Dedifferentiated amniotic fluid mesenchymal stem cell (primary cell): ENCODE measurements around the gene EGFL6.
A peak's percentile ranks its signal among the peaks of the same experiment; 100 is the strongest.
"Not testable (repeated sequence)": the region's sequence is repeated elsewhere in the genome, so short reads cannot be mapped to it uniquely, and the experiment has no call there.

Experiments used
- DNase-seq: peaks from one replicate; pipeline ENCODE4 v3.0.0-alpha.2; 2016; ENCODE audit errors: extremely low spot score

The EGFL6 gene

GRCh38 chrX:13652850-13653693, 83.7 kb downstream of the EGFL6 start, which contains the start of gene TCEANC:
TCEANC (plus strand) TSS chrX:13653141; CDS start chrX:13662509, 9,368 bp downstream.
- DNase-seq = peak; percentile 93

- no peak for DNase-seq
These were observed 84.7 kb downstream of the EGFL6 start for GRCh38 chrX:13654116-13654515.

GRCh38 chrX:13655674-13656073, 86.3 kb downstream of the EGFL6 start:
- DNase-seq = no peak

DNA sequence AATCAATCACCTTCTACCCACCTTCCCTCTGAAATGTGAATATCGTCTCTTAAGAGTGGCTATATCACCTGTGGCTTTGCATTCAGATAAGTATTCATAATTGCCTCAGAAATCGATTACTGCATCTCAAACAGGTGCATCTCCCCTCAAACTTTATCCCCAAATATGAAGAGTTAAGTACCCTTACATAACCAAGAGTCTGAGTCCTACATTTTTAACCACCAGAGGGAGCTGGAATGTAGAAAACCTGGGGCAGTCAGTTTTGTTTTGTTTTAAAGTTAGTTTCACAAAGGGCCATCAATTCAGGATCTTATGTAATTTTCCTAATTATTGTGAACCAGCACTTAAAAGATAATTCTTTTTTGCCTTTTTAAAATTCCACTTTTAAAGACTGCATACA, 89.2 kb downstream of the EGFL6 start:
- peak; percentile 74 for DNase-seq

DNA sequence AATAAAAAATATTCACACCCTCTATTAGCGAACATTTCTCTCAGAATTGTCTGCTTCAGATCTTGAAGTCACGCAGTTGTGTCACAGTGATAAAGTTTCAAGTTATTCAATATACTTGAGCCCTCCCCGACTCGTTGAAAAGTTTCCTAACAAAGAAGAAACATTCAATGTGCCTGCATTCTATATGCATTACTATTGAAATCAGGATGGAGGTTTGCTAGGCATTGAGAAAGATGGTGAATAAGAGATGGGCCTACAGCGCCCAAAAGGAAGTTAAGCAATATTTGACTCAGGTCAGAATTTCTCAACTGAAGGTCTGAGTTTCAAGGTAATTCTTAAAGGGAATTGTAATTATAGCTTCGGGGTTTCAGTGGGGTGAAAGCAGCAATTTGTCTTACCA, 89.7 kb downstream of the EGFL6 start:
- peak; percentile 30 for DNase-seq

GRCh38 chrX:13661735-13662288, 92.4 kb downstream of the EGFL6 start:
- DNase-seq = no peak

GRCh38 chrX:13662355-13662791, 93.0 kb downstream of the EGFL6 start:
- DNase-seq = no peak

DNA sequence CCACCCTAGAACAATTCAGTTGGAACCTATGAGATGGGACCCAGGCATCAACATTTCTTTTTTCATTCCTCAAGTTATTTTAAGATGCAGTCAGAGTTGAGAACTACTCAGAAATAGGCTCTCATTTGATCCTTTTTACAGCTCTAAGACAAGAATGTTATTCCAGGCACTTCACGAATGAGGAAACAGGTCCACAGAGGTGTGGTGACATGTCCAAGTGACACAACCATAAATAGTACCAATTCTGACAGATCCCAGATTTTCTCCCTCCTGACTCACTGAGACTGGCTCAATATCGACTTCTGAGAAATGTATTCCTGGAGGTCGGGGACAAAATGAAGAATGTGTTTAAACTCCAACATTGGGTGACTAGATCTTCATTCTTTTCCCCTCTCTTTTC, 94.6 kb downstream of the EGFL6 start:
- DNase-seq = no peak

DNA sequence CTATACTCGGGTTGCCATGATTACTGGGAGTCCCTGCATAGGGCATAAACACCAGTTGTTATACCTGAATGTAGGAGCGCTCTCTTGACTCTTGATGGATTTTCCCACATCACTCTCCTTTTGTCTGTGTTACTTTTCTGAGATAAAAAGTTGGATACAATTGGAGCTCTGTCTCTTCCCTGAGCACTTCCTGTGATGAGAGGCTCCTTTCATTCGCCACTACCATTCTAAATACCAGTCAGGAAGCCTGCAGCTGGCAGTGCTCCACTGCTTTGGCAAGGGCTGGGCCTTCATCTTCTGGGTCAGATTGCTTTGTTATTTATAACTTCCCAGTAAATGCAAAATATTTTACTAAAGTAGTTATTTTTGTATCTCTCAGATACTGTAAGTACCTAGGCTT, 97.4 kb downstream of the EGFL6 start:
- no peak for DNase-seq

DNA sequence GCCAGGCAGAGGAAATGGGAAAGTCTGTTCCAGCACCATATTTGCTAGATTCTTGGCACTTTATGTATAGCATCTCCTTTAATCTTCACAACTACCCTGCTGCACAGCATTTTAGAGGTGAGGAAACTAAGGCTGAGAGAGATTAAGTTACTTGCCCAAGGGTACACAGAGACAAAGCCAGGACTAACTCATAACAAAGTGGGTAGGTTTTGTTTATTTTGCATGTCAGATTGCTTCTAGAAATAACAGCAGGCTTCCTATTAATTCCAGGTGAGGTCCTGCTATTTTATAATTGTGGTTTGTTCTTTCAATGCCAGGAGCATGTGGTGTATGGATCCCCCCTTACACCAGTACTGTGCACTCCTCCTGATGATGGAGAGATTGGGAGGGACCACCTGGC, 98.5 kb downstream of the EGFL6 start:
- no peak for DNase-seq

GRCh38 chrX:13669246-13669737, 99.9 kb downstream of the EGFL6 start:
- DNase-seq = peak; percentile 84

- DNase-seq = not testable (repeated sequence)
These were observed 100.4 kb downstream of the EGFL6 start for GRCh38 chrX:13669755-13670154.

DNA sequence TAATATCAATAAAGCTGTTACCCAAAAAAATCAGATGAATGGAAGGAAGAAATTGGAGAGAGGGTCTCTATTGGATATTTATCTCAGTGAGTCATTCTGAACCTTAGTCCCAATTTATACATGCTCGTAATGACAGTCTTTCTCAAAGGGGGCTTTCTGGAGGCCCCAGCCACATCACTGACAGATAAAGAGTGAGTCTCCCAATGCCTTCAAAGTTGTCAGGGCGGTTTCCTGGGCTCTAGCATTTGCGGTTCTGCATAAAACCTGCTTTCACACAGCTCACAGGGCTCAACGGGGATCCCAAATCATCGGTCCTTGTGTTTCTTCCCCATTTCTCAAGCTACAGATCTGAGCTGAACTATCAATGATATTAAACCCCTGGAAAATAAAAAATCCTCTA, 100.8 kb downstream of the EGFL6 start:
- DNase-seq = no peak

DNA sequence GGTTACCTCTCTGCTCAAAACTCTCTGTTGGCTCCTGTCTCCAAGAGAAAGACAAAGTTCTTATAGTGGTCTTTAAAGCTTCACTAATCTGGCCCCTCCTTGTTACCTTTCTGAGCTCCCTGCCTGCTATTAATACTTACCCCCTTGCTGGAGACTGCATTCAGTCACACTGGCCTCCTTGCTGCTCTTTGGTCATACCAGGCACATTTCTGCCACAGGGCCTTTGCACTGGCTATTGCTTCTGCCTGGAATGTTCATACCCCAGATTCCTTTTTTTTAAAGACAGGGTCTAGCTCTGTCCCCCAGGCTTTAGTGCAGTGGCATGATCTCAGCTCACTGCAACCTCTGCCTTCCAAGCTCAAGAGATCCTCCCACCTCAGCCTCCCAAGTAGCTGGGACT, 103.6 kb downstream of the EGFL6 start:
- DNase-seq = no peak

GRCh38 chrX:13676885-13677284, 107.5 kb downstream of the EGFL6 start:
- DNase-seq = no peak

GRCh38 chrX:13679700-13680099, 110.3 kb downstream of the EGFL6 start:
- DNase-seq = not testable (repeated sequence)

- DNase-seq = no peak
These were observed 112.2 kb downstream of the EGFL6 start for GRCh38 chrX:13681595-13681994.
